Measurements from ENCODE around the gene NCAPH2.

DNA sequence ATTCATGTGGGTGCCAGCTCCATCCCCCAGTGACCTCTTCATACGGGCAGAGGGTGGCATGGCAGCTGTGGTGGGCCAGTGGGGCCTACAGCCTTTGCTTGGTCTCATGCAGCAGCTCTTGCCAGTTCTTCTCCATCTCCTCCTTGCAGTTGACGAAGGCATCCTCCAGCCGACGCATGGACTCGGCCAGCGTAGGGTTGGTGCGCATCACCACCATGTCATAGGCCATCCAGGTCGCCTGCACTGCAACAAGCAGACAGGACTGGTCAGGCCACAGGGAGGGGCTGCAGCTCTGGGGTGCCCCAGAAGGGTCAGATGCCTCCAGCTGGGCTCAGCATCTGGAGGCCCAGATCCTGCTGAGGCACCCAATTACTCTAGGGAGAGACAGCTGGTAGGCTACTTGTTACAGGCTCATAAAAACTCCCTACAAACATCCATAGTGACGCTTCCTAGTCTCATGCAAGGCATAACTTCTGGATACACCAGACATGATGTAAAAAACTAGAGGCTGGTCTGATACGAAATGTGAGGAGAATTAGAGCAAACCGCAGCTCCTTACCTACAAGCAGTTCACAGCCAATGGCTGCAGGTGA, 43.2 kb downstream of the NCAPH2 start:
- TF ChIP-seq EZH2 (IDR thresholded peaks at IDR 0.05; ENCODE audit: insufficient read depth, poor library complexity, severe bottlenecking) (no peak), EZH2phosphoT487 (IDR thresholded peaks at IDR 0.05; ENCODE audit: insufficient read depth, low read depth) (no peak)

Measured in GM23248 (cell line).